Left ventricle myocardium inferior (tissue), 1 donor: ENCODE data around the gene SLC8B1. TPM values are rescaled to one million over a fixed set of nuclear protein-coding genes. Genes with fewer than 3 reads are reported as not detected.

Source experiments
- DNase-seq: peaks from one replicate; pipeline ENCODE4 v3.0.0-alpha.2; 2020
- H3K27ac ChIP-seq: fragments of 200-600 bp; replicated peaks from 2 replicates; pipeline ENCODE4 v1.8.0; 2021
- H3K27me3 ChIP-seq: fragments of 200-600 bp; 2 replicates; pipeline ENCODE4 v1.8.0; 2021; ENCODE audit warnings: low read depth
- H3K36me3 ChIP-seq: fragments of 200-600 bp; 2 replicates; pipeline ENCODE4 v1.8.0; 2021
- H3K4me1 ChIP-seq: fragments of 200-600 bp; 2 replicates; pipeline ENCODE4 v1.8.0; 2021
- H3K4me3 ChIP-seq: fragments of 200-600 bp; 2 replicates; pipeline ENCODE4 v1.8.0; 2021; ENCODE audit warnings: mild to moderate bottlenecking, moderate library complexity
- H3K9me3 ChIP-seq: fragments of 200-600 bp; replicated peaks from 2 replicates; pipeline ENCODE4 v1.8.0; 2021
- intact Hi-C: fragments of 100-400 bp; cut with micrococcal nuclease; formaldehyde crosslinking; loops from one replicate; pipeline ENCODE4 v1.11.0; 2022
- total RNA-seq: library from RNA; stranded (reverse); fragmentation: NEBNext Ultra II Directional; extraction: Animal tissue kit (Norgen Biotek cat#: 25700); gene quantifications from one replicate; pipeline ENCODE4 v1.2.1, GENCODE V29; 2021
- TF ChIP-seq, protein P1 (sequence below): fragments of 200-600 bp; IDR thresholded peaks from 2 replicates; pipeline ENCODE4 v1.8.0; 2021; ENCODE audit warnings: antibody characterized with exemption, mild to moderate bottlenecking, borderline replicate concordance
- donor health status: DM: no; HTN: yes; CAD: no; lungs with severe emphysema.

The SLC8B1 gene
- total RNA-seq, 1 donor from 2014 or later: 9.2 TPM

DNA sequence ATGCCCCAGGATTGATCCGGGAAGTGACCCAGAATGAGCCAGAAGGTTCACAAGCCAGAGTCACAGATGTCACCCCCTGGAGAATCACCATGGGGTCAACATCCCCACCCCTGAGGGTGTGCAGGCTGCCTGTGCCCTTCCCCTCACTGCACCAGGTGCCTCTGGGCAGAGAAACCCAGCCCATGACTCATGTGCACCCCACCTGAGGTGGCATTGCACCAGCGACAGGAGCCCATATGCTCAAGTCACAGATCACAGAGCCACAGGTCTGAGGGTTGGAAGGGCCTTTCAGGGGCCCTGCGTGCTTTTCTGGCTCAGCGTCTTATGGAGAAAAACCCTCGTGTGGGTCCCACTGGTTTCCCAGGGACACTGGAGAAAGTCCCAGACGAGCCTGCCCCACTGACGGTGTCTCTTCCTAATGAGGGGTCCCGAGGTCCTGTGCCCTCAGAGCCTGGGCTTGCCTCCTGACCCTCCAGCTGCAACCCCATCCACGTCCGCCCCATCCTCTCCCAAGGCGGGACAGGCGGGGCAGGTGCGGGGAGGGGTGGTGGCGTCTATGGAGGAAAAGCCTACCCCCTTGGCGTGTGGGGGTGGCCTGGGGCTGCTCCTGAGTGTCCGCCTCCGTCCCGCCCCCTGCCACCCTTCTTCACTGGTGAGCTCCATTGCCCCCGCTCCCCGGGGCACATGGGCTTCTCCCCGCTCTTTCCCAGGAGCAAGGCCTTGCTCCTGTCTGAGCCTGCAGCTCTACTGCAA lies 47.6 kb downstream of the SLC8B1 start:
- peaks cover 100% of the 10 kb centered on the region for H3K36me3 ChIP-seq
- DNase-seq: no peak
- intact Hi-C loops: no loop called here

DNA sequence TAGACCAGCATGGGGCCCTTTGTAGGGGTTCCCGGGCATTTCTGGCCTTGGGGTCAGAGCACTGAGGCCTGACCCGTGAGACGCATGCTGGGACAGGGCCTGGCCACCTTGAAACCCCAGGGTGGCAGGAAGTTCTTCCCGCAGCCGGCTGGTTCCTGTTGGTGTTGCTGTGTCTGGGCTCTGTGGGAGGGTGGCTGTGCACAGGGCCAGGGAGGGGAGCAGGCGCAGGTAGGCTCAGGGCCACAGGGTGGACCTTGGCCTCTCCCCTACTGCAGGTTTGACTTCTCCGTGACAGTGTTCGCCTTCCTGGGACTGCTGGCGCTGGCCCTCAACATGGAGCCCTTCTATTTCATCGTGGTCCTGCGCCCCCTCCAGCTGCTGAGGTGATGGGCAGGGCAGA lies 48.2 kb downstream of the SLC8B1 start:
- TF ChIP-seq, protein P1, sequence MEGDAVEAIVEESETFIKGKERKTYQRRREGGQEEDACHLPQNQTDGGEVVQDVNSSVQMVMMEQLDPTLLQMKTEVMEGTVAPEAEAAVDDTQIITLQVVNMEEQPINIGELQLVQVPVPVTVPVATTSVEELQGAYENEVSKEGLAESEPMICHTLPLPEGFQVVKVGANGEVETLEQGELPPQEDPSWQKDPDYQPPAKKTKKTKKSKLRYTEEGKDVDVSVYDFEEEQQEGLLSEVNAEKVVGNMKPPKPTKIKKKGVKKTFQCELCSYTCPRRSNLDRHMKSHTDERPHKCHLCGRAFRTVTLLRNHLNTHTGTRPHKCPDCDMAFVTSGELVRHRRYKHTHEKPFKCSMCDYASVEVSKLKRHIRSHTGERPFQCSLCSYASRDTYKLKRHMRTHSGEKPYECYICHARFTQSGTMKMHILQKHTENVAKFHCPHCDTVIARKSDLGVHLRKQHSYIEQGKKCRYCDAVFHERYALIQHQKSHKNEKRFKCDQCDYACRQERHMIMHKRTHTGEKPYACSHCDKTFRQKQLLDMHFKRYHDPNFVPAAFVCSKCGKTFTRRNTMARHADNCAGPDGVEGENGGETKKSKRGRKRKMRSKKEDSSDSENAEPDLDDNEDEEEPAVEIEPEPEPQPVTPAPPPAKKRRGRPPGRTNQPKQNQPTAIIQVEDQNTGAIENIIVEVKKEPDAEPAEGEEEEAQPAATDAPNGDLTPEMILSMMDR: no peak
- no peak for DNase-seq
- Histone ChIP-seq H3K9me3 (no peaks in the 10 kb centered on the region), H3K36me3 (peaks cover 95% of the 10 kb centered on the region), H3K27ac (peak overlapping the region; percentile 40), H3K4me1 (peaks cover 29% of the 10 kb centered on the region), H3K4me3 (no peak overlapping the region), H3K27me3 (no peaks in the 10 kb centered on the region)
- intact Hi-C loops: no loop called here

More for the DNA sequence above, 47.6 kb downstream of the SLC8B1 start:
- Histone ChIP-seq H3K27ac (peak overlapping the region; percentile 40), H3K4me3 (no peak overlapping the region), H3K9me3 (no peaks in the 10 kb centered on the region), H3K4me1 (peaks cover 29% of the 10 kb centered on the region), H3K27me3 (no peaks in the 10 kb centered on the region)
- TF ChIP-seq, protein P1: no peak

DNA sequence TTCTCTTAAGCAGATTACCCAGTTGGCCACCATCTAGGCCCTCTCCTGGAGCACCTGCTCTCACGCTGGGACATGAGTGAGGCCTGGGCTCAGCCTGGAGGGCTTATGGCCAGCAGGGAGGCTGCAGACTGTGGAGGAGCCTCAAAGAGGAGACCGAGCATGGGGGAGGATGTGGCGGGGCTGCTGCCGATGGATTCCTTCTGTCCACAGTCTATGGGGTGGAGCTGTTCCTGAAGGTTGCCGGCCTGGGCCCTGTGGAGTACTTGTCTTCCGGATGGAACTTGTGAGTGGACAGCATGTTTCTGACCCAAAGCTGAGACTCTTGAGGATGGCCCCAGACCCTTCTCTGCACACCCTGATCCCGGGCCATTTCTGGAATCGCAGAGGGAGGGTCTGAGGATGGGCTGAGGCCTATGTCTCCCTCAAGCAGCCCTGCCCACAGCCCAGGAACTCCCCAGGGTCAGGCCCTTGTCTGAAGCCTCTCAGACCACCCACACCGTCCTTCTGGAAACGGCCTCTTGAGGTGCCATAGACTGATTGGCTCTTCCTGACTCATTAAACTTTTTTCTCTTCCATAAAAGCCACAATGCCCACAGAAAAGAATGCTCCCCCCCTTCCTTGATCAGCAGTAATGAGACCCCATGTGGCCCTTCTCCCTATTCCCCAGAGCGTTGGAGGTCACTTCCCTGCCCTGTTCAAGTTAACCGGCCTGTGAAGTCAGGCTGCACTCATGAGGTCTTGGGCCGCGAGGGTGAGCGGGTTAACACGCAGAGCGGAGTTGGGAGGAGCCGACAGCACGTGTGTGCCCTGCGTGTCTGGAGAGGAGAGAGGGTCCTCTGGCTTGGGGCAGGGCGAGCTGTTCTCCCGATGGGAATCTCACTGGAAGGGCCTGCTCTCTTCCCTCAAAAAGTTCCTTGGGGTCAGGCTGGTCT lies 49.0 kb downstream of the SLC8B1 start:
- DNase-seq: no peak
- intact Hi-C loops: no loop called here
- peak overlapping the region; percentile 40 for H3K27ac ChIP-seq
- TF ChIP-seq, protein P1: no peak
- peaks cover 29% of the 10 kb centered on the region for H3K4me1 ChIP-seq
- H3K4me3 ChIP-seq: no peak overlapping the region
- H3K27me3 ChIP-seq: no peaks in the 10 kb centered on the region
- no peaks in the 10 kb centered on the region for H3K9me3 ChIP-seq
- peaks cover 95% of the 10 kb centered on the region for H3K36me3 ChIP-seq

DNA sequence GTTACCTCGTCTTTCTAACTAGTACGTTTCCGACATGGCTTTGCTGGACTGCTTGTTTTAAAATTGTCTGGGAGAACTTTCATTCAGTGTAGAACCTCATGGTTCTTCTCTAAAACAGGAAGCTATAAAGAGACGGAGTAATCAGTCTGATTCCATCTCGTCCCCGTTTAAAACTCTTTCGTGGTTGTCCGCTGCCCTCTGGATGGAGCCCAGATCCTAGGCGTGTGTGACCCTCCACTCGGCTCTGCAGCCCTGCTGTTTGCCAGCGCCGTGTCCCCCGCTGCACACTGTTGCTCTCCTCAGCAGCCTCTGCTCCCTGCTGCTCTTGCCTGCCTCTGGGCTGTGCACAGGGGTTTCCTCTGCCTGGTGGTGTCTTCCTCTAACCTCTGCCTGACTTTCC lies 50.2 kb downstream of the SLC8B1 start:
- no peak overlapping the region for H3K27ac ChIP-seq
- no peaks in the 10 kb centered on the region for H3K27me3 ChIP-seq
- intact Hi-C loops: no loop called here
- H3K4me3 ChIP-seq: no peak overlapping the region
- no peak for DNase-seq
- H3K4me1 ChIP-seq: peaks cover 29% of the 10 kb centered on the region
- TF ChIP-seq, protein P1: no peak
- H3K9me3 ChIP-seq: no peaks in the 10 kb centered on the region
- H3K36me3 ChIP-seq: peaks cover 95% of the 10 kb centered on the region

DNA sequence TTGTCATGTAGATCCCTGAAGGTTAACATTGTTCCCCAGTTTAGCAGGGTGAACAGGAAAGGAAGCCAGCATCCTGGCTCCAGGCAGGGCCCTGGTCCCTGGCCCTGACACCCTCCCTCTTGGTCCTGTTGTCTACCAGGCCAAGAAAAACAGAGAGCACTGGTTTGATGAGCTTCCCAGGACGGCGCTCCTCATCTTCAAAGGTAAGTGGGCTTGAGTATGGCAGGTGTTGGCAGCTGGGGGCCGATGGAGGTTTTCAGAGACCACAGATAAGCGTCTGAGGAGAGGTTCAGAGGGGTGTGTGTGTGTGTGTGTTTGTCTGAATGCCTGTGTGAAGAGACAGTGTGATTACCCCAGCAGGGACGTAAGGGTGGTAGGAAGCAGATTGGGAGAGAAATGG lies 56.3 kb downstream of the SLC8B1 start:
- Histone ChIP-seq H3K27me3 (no peaks in the 10 kb centered on the region), H3K27ac (no peak overlapping the region), H3K4me3 (no peak overlapping the region), H3K4me1 (peaks cover 24% of the 10 kb centered on the region), H3K36me3 (peaks cover 91% of the 10 kb centered on the region), H3K9me3 (no peaks in the 10 kb centered on the region)
- intact Hi-C loops: no loop called here
- TF ChIP-seq, protein P1: no peak
- peak; percentile 7 for DNase-seq
